GM21390 (cell line): ENCODE measurements around the gene SLC2A14.

Experiments
- ATAC-seq: cut with Tn5 transposase; IDR thresholded peaks from one replicate; pipeline ENCODE4 v1.9.1; 2021; ENCODE audit not compliant: unreplicated experiment

Gene SLC2A14

DNA sequence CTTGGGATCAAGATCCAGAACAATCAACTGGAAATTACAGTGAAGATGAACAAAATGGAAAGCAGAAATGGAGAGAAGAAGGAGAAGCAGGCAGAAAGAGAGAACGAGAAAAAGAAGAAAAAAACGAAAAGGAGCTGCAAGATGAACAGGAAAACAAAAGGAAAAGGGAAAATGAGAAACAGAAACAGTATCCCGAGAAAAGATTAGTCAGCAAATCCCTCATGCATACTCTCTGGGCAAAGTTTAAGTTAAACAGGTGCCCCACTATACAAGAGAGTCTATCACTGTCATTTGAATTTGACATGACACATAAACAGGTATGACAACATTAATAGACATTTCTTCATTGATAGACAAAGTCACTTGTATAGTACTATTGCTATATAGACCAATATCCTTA lies 102.7 kb downstream of the SLC2A14 start:
- no peak for ATAC-seq
